HG02973 (cell line): ENCODE data around the gene NADSYN1.

ENCODE experiments used
- ATAC-seq: cut with Tn5 transposase; IDR thresholded peaks from one replicate; pipeline ENCODE4 v1.9.1; 2021; ENCODE audit warnings: moderate library complexity; ENCODE audit not compliant: unreplicated experiment

The NADSYN1 gene

DNA sequence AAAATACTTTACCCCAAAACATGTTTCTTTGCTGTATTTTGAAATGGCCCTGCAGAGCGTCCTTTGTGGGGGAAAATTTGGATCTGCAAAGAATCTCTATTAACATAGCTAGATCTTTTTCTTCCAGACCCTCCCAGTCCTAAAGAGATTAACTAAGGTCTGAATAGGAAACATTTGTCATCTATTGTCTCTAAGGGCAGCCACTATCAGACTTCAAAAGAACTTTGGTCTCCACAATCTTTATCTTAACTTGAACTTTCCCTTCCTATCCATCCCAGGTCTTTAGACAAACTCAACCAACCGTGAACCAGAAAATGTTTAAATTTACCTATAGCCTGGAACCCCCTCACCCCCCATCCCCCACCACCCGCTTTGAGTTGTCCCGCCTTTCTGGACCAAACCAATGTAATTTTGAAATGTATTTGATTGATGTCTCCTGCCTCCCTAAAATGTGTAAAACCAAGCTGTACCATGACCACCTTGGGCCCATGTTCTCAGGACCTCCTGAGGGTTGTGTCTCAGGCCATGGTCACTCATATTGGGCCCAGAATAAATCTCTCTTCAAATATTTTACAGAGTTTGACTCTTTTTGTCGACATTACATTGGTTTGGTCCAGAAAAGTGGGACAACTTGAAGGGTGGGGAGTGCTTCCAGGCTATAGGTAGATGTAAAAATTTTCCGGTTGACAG, 91.7 kb downstream of the NADSYN1 start:
- ATAC-seq, result no peak

DNA sequence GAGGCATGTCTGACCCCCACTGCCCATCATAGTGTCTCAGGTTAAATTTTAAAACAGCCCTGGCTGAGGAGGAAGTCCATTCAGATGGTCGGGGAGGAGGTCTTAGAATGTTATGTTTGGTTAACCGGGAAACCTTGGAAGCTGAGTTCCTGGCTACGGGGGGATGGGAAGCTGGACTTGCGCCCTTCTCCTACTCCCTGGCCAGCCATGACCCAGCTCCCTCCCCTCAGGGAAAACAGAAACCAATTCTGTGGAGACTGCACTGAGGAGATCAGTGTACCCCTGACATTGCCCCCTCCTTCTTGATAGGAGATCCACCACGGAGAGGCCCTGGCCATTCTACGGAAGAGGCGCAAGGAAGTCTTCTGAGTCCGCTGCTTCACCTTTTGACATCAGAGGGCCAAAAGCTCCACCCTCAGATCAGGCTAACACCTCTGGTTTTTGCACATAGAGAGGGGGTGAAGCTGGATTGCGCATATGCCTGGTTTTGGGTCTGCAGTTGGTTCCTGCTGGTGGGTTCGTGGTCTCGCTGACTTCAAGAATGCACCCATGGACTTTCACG, 92.5 kb downstream of the NADSYN1 start:
- no peak for ATAC-seq

DNA sequence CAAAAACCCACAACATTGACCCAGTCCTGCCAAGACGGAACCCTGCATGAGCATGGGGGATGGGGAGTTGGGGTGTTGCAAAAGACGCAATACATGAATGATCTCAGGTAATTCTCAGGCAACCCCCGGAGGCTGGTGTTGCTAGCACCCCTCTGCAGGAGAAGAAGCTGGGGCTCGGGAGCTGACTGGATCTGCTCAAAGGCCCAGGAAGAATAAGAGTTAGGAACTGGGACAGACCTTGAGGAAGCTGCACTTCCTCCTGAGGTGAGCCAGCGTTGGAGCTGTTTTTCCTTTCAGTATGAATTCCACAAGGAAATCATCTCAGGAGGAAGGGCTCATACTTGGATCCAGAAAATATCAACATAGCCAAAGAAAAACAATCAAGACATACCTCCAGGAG, 95.1 kb downstream of the NADSYN1 start, which contains the start of gene KRTAP5-9:
Gene KRTAP5-9, plus strand, starts transcription at position 301 of the 400 bp plus-strand sequence. CDS start 238 bp downstream, outside the sequence.
- no peak for ATAC-seq

DNA sequence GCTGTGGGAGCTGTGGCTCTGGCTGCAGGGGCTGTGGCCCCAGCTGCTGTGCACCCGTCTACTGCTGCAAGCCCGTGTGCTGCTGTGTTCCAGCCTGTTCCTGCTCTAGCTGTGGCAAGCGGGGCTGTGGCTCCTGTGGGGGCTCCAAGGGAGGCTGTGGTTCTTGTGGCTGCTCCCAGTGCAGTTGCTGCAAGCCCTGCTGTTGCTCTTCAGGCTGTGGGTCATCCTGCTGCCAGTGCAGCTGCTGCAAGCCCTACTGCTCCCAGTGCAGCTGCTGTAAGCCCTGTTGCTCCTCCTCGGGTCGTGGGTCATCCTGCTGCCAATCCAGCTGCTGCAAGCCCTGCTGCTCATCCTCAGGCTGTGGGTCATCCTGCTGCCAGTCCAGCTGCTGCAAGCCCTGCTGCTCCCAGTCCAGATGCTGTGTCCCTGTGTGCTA, 95.7 kb downstream of the NADSYN1 start:
- ATAC-seq, result no peak
